ENCODE data around the gene TRAF6.

DNA sequence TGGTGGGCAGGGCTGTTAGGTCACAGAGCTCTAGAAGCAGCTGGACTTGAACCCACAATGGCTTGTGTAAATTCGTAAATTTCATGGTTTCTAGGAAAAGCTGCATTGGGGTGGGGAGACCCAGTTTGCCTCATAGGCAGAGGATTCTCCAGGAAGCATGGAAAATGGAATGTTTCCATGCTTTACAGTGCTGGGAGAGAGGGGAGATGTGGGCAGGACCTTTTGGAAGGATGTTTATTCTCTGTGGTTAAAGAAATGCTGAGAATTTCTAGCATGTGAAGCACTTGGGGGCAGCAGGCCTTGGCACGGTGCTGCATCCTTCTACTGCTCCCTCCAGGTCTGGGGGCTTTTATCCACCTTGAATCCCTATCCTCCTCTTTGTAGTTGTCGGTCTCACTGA lies 46.3 kb downstream of the TRAF6 start:
- TF ChIP-seq, protein P1, sequence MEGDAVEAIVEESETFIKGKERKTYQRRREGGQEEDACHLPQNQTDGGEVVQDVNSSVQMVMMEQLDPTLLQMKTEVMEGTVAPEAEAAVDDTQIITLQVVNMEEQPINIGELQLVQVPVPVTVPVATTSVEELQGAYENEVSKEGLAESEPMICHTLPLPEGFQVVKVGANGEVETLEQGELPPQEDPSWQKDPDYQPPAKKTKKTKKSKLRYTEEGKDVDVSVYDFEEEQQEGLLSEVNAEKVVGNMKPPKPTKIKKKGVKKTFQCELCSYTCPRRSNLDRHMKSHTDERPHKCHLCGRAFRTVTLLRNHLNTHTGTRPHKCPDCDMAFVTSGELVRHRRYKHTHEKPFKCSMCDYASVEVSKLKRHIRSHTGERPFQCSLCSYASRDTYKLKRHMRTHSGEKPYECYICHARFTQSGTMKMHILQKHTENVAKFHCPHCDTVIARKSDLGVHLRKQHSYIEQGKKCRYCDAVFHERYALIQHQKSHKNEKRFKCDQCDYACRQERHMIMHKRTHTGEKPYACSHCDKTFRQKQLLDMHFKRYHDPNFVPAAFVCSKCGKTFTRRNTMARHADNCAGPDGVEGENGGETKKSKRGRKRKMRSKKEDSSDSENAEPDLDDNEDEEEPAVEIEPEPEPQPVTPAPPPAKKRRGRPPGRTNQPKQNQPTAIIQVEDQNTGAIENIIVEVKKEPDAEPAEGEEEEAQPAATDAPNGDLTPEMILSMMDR (IDR thresholded peaks at IDR 0.05), result no peak
- TF ChIP-seq POLR2A (IDR thresholded peaks at IDR 0.05), result no peak

Data from heart left ventricle (tissue), 13 donors.